ENCODE measurements around the gene KRT71. TPM values are rescaled to one million over a fixed set of nuclear protein-coding genes. Genes with fewer than 3 reads are reported as not detected.

Gene KRT71
- total RNA-seq, 1 experiment from 2014 or later, result not detected

DNA sequence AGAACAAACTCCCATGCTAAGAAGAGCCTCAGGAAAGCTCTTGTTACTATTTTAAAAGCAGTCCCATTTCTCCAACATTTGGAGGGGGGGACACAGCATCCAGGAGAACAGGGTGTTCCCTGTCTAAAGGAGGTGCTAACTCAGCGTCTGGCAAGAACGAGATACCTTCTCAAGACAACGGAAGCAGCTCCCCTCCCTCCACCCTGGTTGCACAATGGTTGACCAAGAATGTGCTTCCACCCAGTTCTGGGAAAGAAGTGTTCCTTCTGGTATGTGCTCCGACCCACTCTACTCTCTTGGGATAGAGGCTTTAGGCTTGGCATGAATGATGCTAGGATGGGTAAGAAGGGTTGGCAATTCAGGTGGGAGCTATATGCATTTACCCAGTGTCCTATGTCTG lies 58.4 kb downstream of the KRT71 start:
- in situ Hi-C loops (cut with HindIII; ENCODE audit: low pct_unique_long_range_greater_than_20kb, low sequenced_read_pairs), result no loop called here
- peak; percentile 8 for DNase-seq (ENCODE audit: low read depth, low spot score)

DNA sequence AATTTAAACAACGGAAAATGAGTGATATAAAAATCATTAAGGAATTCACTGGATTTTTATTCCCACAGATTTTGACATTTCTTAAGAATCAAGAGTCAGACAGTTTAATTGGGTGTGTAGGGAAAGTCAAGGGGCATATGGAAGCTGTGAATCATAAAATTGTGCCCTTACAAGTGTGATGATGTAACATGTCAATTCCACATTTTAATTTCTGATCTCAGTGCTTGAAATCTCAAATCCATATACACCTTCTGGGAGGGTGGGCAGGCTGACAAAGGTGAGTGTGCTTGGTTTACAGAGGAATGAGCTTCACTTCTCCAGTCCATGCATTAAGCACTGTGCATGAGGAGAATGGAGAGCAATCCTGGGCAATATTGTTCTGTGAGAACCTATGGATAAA lies 58.8 kb downstream of the KRT71 start:
- no peak for DNase-seq (ENCODE audit: low read depth, low spot score)
- in situ Hi-C loops (cut with HindIII; ENCODE audit: low pct_unique_long_range_greater_than_20kb, low sequenced_read_pairs), result no loop called here

Other genes with a start within 250 kb of the KRT71 start
- not detected in 2 replicates for gene KRT83, start 231.7 kb downstream of the KRT71 start, total RNA-seq (2014; rRNA removed; shearing (Covaris generic))
- gene KRT85, start 185.7 kb downstream of the KRT71 start, total RNA-seq (2014; rRNA removed; shearing (Covaris generic)), result not detected in 2 replicates
- not detected in 2 replicates for gene KRT84, start 167.5 kb downstream of the KRT71 start, total RNA-seq (2014; rRNA removed; shearing (Covaris generic))
- gene KRT82, start 146.8 kb downstream of the KRT71 start, total RNA-seq (2014; rRNA removed; shearing (Covaris generic)), result not detected in 2 replicates
- gene KRT75, start 118.8 kb downstream of the KRT71 start, total RNA-seq (2014; rRNA removed; shearing (Covaris generic)), result not detected in 2 replicates
- gene KRT6B, start 101.0 kb downstream of the KRT71 start, total RNA-seq (2014; rRNA removed; shearing (Covaris generic)), result not detected in 2 replicates
- gene KRT6C, start 79.3 kb downstream of the KRT71 start, total RNA-seq (2014; rRNA removed; shearing (Covaris generic)), result not detected in 2 replicates
- gene KRT6A, start 59.9 kb downstream of the KRT71 start, total RNA-seq (2014; rRNA removed; shearing (Covaris generic)), result not detected in 2 replicates
- not detected in 2 replicates for gene KRT5, start 32.8 kb downstream of the KRT71 start, total RNA-seq (2014; rRNA removed; shearing (Covaris generic))
- not detected in 2 replicates for gene KRT74, start 20.7 kb upstream of the KRT71 start, total RNA-seq (2014; rRNA removed; shearing (Covaris generic))
- not detected in 2 replicates for gene KRT72, start 48.3 kb upstream of the KRT71 start, total RNA-seq (2014; rRNA removed; shearing (Covaris generic))
- gene KRT73, start 65.4 kb upstream of the KRT71 start, total RNA-seq (2014; rRNA removed; shearing (Covaris generic)), result not detected in 2 replicates
- gene KRT2, start 99.1 kb upstream of the KRT71 start, total RNA-seq (2014; rRNA removed; shearing (Covaris generic)), result not detected in 2 replicates
- not detected in 2 replicates for gene KRT1, start 127.3 kb upstream of the KRT71 start, total RNA-seq (2014; rRNA removed; shearing (Covaris generic))
- not detected in 2 replicates for gene KRT77, start 150.4 kb upstream of the KRT71 start, total RNA-seq (2014; rRNA removed; shearing (Covaris generic))
- gene KRT76, start 224.2 kb upstream of the KRT71 start, total RNA-seq (2014; rRNA removed; shearing (Covaris generic)), result not detected in 2 replicates
- not detected in 2 replicates for gene KRT3, start 243.0 kb upstream of the KRT71 start, total RNA-seq (2014; rRNA removed; shearing (Covaris generic))